Nephron progenitor cell (in vitro differentiated cells): ENCODE measurements around the gene SORL1.
"Not testable (repeated sequence)": the region's sequence is repeated elsewhere in the genome, so short reads cannot be mapped to it uniquely, and the experiment has no call there.

Experiments used
- DNase-seq: peaks from one replicate; pipeline ENCODE4 v3.0.0; 2021
- H3K27ac Mint-ChIP-seq: 2 replicates; pipeline ENCODE4 v1.8.0; 2021; ENCODE audit warnings: mild to moderate bottlenecking, moderate library complexity, mixed read lengths
- H3K27me3 Mint-ChIP-seq: 2 replicates; pipeline ENCODE4 v1.8.0; 2021; ENCODE audit warnings: mild to moderate bottlenecking, low read depth, mixed read lengths; ENCODE audit not compliant: poor library complexity
- H3K36me3 Mint-ChIP-seq: 2 replicates; pipeline ENCODE4 v1.8.0; 2021; ENCODE audit warnings: low read depth, mixed read lengths
- H3K4me1 Mint-ChIP-seq: 2 replicates; pipeline ENCODE4 v1.8.0; 2021; ENCODE audit warnings: mixed read lengths
- H3K4me3 Mint-ChIP-seq: 2 replicates; pipeline ENCODE4 v1.8.0; 2021; ENCODE audit warnings: mild to moderate bottlenecking, moderate library complexity, mixed read lengths
- H3K9me3 Mint-ChIP-seq: 2 replicates; pipeline ENCODE4 v1.8.0; 2021; ENCODE audit warnings: mild to moderate bottlenecking, moderate library complexity, mixed read lengths
- TF ChIP-seq, protein P1 (sequence below): fragments of 200-600 bp; sonication (generic); IDR thresholded peaks from 2 replicates; pipeline ENCODE4 v1.5.0; 2021; ENCODE audit warnings: antibody characterized with exemption

The SORL1 gene

DNA sequence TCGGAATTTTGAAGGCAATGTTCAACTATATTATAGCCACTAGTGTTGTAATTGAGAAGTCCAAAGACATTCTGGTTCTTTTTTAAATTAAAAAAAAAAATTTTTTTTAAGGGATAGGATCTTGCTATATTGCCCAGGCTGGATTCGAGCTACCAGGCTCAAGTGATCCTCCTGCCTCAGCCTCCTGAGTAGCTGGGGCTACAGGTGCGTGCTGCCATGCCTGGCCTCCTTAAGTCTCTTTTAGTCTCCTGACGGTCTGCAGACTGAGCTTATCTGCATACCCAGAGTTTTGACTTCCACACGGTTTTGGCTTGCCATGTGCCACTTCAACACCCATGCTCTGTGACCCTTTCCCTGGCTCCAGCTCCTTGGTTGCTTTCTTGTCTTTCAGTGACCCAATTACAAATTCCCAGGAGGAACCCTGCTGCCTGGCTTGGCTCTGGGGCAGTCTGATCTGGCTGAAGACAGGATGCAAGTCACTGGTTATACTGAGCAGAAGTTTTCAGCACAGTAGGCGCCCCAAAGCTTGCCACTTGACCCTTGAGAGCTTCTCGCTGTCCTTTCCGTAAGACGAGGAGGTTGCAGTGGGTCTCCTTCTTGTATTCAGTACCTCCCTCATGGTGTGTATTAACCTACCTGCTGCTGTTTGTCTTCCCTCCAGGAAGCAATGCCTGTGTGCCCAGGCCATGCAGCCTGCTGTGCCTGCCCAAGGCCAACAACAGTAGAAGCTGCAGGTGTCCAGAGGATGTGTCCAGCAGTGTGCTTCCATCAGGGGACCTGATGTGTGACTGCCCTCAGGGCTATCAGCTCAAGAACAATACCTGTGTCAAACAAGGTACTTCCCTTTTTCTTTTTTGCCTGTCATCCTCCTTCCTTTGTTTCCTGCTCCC is 114.4 kb downstream of the SORL1 start:
- H3K27me3 Mint-ChIP-seq: peaks cover 4% of the 10 kb centered on the region
- no peak for DNase-seq
- H3K9me3 Mint-ChIP-seq: no peaks in the 10 kb centered on the region
- peak overlapping the region; percentile 71 for H3K27ac Mint-ChIP-seq
- H3K4me3 Mint-ChIP-seq: no peak overlapping the region
- TF ChIP-seq, protein P1, sequence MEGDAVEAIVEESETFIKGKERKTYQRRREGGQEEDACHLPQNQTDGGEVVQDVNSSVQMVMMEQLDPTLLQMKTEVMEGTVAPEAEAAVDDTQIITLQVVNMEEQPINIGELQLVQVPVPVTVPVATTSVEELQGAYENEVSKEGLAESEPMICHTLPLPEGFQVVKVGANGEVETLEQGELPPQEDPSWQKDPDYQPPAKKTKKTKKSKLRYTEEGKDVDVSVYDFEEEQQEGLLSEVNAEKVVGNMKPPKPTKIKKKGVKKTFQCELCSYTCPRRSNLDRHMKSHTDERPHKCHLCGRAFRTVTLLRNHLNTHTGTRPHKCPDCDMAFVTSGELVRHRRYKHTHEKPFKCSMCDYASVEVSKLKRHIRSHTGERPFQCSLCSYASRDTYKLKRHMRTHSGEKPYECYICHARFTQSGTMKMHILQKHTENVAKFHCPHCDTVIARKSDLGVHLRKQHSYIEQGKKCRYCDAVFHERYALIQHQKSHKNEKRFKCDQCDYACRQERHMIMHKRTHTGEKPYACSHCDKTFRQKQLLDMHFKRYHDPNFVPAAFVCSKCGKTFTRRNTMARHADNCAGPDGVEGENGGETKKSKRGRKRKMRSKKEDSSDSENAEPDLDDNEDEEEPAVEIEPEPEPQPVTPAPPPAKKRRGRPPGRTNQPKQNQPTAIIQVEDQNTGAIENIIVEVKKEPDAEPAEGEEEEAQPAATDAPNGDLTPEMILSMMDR: no peak
- peaks cover 27% of the 10 kb centered on the region for H3K4me1 Mint-ChIP-seq
- peaks cover 51% of the 10 kb centered on the region for H3K36me3 Mint-ChIP-seq

- H3K9me3 Mint-ChIP-seq: no peaks in the 10 kb centered on the region
- H3K36me3 Mint-ChIP-seq: peaks cover 43% of the 10 kb centered on the region
- TF ChIP-seq, protein P1: no peak
Observed at GRCh38 chr11:121567995-121568394, 115.9 kb downstream of the SORL1 start.

DNA sequence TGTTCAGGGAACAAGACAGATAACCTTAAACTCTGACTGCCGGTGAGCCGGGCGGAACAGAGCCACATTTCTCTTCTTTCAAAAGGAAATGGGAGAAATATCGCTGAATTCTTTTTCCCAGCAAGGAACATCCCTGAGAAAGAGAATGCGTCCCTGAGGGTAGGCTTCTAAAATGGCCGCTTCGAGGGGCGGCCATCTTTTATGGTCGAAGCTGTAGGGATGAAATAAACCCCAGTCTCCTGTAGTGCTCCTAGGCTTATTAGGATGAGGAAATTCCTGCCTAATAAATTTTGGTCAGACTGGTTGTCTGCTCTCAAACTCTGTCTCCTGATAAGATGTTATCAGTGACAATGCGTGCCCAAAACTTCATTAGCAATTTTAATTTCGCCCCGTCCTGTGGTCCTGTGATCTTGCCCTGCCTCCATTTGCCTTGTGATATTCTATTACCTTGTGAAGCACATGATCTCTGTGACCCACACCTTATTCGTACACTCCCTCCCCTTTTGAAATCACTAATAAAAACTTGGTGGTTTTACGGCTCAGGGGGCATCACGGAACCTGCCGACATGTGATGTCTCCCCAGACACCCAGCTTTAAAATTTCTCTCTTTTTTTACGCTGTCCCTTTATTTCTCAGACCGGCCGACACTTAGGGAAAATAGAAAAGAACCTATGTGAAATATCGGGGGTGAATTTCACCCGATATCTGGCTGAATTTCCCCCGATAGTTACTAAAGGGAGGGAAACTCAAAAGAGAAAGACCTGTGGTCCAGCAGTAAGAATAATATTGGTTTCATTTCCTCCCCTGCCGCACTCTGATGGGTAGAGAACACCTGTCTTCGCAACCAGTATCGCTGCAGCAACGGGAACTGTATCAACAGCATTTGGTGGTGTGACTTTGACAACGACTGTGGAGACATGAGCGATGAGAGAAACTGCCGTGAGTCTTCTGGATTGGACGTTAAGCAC is 117.5 kb downstream of the SORL1 start:
- H3K4me3 Mint-ChIP-seq: peak overlapping the region; percentile 38
- peaks cover 53% of the 10 kb centered on the region for H3K36me3 Mint-ChIP-seq
- peaks cover 45% of the 10 kb centered on the region for H3K4me1 Mint-ChIP-seq
- H3K27me3 Mint-ChIP-seq, DNase-seq, H3K9me3 Mint-ChIP-seq: not testable (repeated sequence)
- H3K27ac Mint-ChIP-seq: peak overlapping the region; percentile 16

More at GRCh38 chr11:121567995-121568394, 115.9 kb downstream of the SORL1 start:
- no peak overlapping the region for H3K4me3 Mint-ChIP-seq
- peaks cover 42% of the 10 kb centered on the region for H3K4me1 Mint-ChIP-seq
- no peak for DNase-seq
- peaks cover 4% of the 10 kb centered on the region for H3K27me3 Mint-ChIP-seq
- no peak overlapping the region for H3K27ac Mint-ChIP-seq

- DNase-seq: no peak
- Mint-ChIP-seq H3K36me3 (peaks cover 55% of the 10 kb centered on the region), H3K4me3 (no peak overlapping the region), H3K27me3 (peaks cover 7% of the 10 kb centered on the region), H3K27ac (no peak overlapping the region), H3K9me3 (no peaks in the 10 kb centered on the region), H3K4me1 (peaks cover 52% of the 10 kb centered on the region)
- TF ChIP-seq, protein P1: no peak
Observed at GRCh38 chr11:121570453-121570852, 118.3 kb downstream of the SORL1 start.

DNA sequence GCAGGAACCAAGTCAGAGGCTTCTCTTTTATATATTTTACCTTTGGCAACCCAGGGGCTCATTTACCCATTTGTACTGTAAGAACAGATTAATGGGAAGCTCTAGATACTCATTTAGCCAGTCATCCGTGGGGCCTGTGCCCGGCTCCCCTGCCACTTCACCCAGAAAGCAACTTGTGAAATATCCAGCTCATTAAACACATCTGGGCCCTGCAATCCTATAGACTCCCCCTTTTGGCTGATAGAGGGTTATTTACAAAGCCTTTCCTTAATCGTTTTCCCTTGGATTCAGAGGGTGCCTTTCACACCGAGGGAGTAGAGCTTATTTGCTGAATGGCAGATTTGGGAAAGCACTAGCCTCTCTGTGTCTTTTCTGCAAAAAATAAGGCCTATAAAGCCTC is 119.4 kb downstream of the SORL1 start:
- TF ChIP-seq, protein P1: no peak
- peak overlapping the region; percentile 32 for H3K27ac Mint-ChIP-seq

DNA sequence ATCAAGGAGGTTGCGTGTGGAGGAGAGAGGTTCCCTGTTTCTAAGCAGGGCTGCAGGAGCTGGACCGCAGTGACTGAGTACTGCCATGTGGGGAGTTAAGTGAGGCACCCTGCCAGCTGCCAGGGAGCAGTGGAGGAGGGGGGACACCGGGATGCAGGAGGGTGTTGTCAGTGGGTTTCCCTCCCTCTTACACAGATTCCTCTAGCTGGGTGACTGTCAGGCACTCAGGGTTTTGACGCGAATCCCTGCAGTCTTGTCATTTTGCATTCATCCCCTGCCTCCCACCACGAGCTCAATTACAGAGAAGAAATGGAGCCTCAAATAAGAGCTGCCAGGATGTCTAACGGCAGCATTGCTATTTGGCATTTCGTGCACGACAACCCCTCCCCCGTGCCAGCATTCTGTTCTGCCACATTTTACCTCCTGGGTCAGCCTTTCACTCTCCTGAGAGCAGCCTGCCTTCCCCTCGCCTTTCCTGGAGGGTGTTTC is 120.5 kb downstream of the SORL1 start:
- Mint-ChIP-seq H3K4me1 (peaks cover 72% of the 10 kb centered on the region), H3K9me3 (no peaks in the 10 kb centered on the region), H3K27me3 (peaks cover 12% of the 10 kb centered on the region), H3K27ac (peak overlapping the region; percentile 85), H3K36me3 (peaks cover 63% of the 10 kb centered on the region), H3K4me3 (no peak overlapping the region)
- TF ChIP-seq, protein P1: no peak
- no peak for DNase-seq

More for the DNA sequence above, 119.4 kb downstream of the SORL1 start:
- no peak for DNase-seq
- peaks cover 63% of the 10 kb centered on the region for H3K36me3 Mint-ChIP-seq
- H3K9me3 Mint-ChIP-seq: no peaks in the 10 kb centered on the region
- no peak overlapping the region for H3K4me3 Mint-ChIP-seq
- peaks cover 9% of the 10 kb centered on the region for H3K27me3 Mint-ChIP-seq
- H3K4me1 Mint-ChIP-seq: peaks cover 63% of the 10 kb centered on the region
